Measurements from ENCODE around the gene PTGIS. TPM values are rescaled to one million over a fixed set of nuclear protein-coding genes. Genes with fewer than 3 reads are reported as not detected.

Gene PTGIS
- total and polyA plus RNA-seq, 8 donors = 4.9 to 84.8 (median 14.9) TPM

DNA sequence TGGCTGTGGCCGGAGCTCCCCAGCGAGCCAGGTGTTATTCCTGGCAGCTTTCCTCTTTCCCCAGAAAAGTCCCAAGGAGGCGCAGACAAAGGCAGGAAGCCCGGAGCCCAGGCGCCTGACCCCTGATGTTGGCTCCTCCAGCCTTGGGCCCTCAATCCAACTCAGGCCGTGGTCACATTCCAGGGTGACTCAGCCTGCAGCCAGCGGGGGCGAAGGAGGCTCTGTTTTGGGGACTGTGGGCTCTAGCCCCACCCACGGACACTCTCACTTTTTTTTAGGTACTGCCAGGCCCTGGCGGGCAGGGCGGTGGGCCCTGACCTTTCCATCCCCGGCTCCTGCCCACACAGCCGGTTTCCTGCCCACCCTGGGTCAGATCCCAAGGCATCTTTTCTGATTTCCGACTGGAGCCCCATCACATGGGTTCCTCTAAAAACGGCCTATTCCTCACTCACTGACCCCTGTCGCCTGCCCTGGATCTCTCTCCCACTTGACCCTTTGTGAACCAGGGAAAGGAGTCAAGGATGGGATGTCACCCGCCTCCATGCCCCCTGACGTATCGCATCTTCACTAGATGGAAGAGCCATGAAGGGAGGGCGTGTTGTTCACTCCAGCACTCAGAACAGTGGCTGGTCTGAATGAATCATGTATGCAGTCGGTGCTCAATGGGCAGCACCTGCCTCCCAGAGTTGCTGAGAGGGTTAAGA, 5.5 kb downstream of the PTGIS start:
- intact Hi-C loops (cut with DNase I; ENCODE audit: low total_unique reads) = no loop called here
- WGBS, 5 donors = 45 to 58% (median 52%) methylated on average over 17 to 21 of the region's 21 CpGs
- TF ChIP-seq POLR2AphosphoS5 (IDR thresholded peaks at IDR 0.05) = peak in 2 of 3 donors; percentile 33 to 54
- TF ChIP-seq, protein P1, sequence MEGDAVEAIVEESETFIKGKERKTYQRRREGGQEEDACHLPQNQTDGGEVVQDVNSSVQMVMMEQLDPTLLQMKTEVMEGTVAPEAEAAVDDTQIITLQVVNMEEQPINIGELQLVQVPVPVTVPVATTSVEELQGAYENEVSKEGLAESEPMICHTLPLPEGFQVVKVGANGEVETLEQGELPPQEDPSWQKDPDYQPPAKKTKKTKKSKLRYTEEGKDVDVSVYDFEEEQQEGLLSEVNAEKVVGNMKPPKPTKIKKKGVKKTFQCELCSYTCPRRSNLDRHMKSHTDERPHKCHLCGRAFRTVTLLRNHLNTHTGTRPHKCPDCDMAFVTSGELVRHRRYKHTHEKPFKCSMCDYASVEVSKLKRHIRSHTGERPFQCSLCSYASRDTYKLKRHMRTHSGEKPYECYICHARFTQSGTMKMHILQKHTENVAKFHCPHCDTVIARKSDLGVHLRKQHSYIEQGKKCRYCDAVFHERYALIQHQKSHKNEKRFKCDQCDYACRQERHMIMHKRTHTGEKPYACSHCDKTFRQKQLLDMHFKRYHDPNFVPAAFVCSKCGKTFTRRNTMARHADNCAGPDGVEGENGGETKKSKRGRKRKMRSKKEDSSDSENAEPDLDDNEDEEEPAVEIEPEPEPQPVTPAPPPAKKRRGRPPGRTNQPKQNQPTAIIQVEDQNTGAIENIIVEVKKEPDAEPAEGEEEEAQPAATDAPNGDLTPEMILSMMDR (IDR thresholded peaks at IDR 0.05) = no peak
- Histone ChIP-seq H3K4me3 (no peak overlapping the region), H3K27me3 (peaks cover 0 to 14% (median 4%) of the 10 kb centered on the region in 3 donors), H3K27ac (peak overlapping the region in 4 of 5 donors; percentile 63 to 85 (median 76)), H3K4me1 (peaks cover 11 to 36% (median 22%) of the 10 kb centered on the region in 4 donors), H3K9me3 (no peaks in the 10 kb centered on the region), H3K36me3 (no peaks in the 10 kb centered on the region)
- peak; percentile 54 to 69 for DNase-seq

DNA sequence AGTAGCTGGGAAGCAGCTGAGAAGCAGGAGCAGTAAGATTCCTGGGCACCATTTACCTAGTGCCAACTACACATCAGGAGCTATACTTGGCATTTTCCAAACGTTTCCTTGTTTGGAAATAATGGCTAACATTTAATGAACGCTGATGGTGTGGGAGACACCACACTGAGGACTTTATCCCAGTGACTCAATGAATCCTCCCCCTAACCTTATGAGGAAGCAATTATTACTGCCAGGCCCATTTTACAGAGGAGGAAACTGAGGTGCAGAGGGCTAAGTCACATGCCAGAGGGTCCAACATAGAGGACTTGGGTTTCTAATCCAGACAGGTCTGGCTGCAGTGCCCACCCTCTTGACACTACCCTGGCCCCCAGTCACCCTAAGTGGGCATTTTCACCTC, 6.1 kb downstream of the PTGIS start:
- Histone ChIP-seq H3K36me3 (no peaks in the 10 kb centered on the region), H3K4me1 (peaks cover 10 to 39% (median 19%) of the 10 kb centered on the region in 4 donors), H3K4me3 (no peak overlapping the region), H3K27ac (peak overlapping the region in 4 of 5 donors; percentile 63 to 85 (median 76)), H3K27me3 (peaks cover 0 to 7% (median 0%) of the 10 kb centered on the region in 3 donors), H3K9me3 (no peaks in the 10 kb centered on the region)
- no peak for DNase-seq
- intact Hi-C loops (cut with DNase I; ENCODE audit: low total_unique reads) = no loop called here
- TF ChIP-seq, protein P1 (IDR thresholded peaks at IDR 0.05) = no peak
- no peak for TF ChIP-seq POLR2AphosphoS5 (IDR thresholded peaks at IDR 0.05)
- TF ChIP-seq POLR2A (IDR thresholded peaks at IDR 0.05) = no peak
- TF ChIP-seq EP300 (IDR thresholded peaks at IDR 0.05) = no peak
- 28 to 50% (median 33%) methylated on average over 2 of the region's 2 CpGs for WGBS, 5 donors

DNA sequence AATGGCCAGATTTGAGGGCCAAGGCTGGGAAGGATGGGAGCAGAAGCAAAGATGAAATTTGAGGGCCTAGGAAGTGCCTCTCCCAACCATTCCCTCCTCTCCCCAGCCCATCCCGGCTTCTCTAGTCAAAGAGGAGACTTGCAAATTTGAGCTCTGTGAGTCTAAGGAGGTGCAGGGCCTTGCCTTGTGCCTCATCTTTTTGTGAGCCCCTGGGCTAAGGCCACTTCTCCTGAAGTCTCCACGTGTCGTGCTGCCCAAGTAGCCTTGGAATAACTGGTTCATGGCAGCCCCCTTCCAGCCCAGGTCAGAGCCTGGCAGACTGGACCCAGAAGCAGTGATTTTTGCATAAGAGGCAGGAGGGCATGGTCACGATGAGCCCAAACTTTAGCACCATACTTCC, 6.7 kb downstream of the PTGIS start:
- no peaks in the 10 kb centered on the region for H3K9me3 ChIP-seq
- H3K27ac ChIP-seq = peak overlapping the region in 4 of 5 donors; percentile 28 to 85 (median 76)
- DNase-seq = peak in 1 of 2 donors; percentile 10
- H3K27me3 ChIP-seq = peaks cover 0 to 4% (median 0%) of the 10 kb centered on the region in 3 donors
- peaks cover 10 to 39% (median 19%) of the 10 kb centered on the region in 4 donors for H3K4me1 ChIP-seq
- no peak overlapping the region for H3K4me3 ChIP-seq
- intact Hi-C loops (cut with DNase I; ENCODE audit: low total_unique reads) = no loop called here
- no peaks in the 10 kb centered on the region for H3K36me3 ChIP-seq
- TF ChIP-seq, protein P1 (IDR thresholded peaks at IDR 0.05) = no peak
- no peak for TF ChIP-seq EP300 (IDR thresholded peaks at IDR 0.05)
- no peak for TF ChIP-seq POLR2A (IDR thresholded peaks at IDR 0.05)
- no peak for TF ChIP-seq POLR2AphosphoS5 (IDR thresholded peaks at IDR 0.05)
- 81 to 96% (median 89%) methylated on average over 4 of the region's 4 CpGs for WGBS, 5 donors

DNA sequence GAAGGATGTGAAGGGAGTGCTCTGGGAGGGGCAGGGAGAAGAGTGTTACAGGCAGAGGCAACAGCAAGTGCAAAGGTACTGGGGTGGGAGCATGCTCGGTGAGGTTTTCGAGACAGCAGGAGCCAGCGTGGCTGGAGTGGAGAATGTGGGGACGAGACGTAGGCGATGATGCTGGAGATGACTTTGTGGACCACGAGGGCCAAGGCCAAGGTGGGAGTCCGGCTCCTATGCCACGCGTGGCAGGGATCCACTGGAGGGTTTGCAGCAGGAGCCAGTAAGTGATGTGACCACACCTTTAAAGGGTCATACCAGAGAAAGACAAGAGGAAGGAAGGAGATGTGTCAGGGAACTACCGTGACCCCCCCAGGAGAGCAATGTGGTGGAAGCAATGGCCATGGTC, 7.3 kb downstream of the PTGIS start:
- TF ChIP-seq EP300 (IDR thresholded peaks at IDR 0.05) (no peak), POLR2A (IDR thresholded peaks at IDR 0.05) (no peak), POLR2AphosphoS5 (IDR thresholded peaks at IDR 0.05) (no peak)
- TF ChIP-seq, protein P1 (IDR thresholded peaks at IDR 0.05) = no peak
- Histone ChIP-seq H3K27me3 (peaks cover 0 to 4% (median 0%) of the 10 kb centered on the region in 3 donors), H3K4me3 (no peak overlapping the region), H3K9me3 (no peaks in the 10 kb centered on the region), H3K36me3 (no peaks in the 10 kb centered on the region), H3K27ac (peak overlapping the region in 4 of 5 donors; percentile 28 to 85 (median 76)), H3K4me1 (peaks cover 10 to 39% (median 19%) of the 10 kb centered on the region in 4 donors)
- intact Hi-C loops (cut with DNase I; ENCODE audit: low total_unique reads) = no loop called here
- DNase-seq = peak in 1 of 2 donors; percentile 5
- 82 to 97% (median 90%) methylated on average over 11 of the region's 11 CpGs for WGBS, 5 donors
